LNCAP (cell line): ENCODE results near the gene HES3.

Experiments used
- CTCF ChIP-seq: fragments of 450-650 bp; IDR thresholded peaks from 2 replicates; pipeline ENCODE4 v1.5.1; 2017; ENCODE audit warnings: mild to moderate bottlenecking

The HES3 gene

GRCh38 chr1:6263716-6264115 is 19.7 kb downstream of the HES3 start:
- TF ChIP-seq CTCF: no peak

GRCh38 chr1:6265151-6265550 is 21.2 kb downstream of the HES3 start:
- TF ChIP-seq CTCF: no peak

DNA sequence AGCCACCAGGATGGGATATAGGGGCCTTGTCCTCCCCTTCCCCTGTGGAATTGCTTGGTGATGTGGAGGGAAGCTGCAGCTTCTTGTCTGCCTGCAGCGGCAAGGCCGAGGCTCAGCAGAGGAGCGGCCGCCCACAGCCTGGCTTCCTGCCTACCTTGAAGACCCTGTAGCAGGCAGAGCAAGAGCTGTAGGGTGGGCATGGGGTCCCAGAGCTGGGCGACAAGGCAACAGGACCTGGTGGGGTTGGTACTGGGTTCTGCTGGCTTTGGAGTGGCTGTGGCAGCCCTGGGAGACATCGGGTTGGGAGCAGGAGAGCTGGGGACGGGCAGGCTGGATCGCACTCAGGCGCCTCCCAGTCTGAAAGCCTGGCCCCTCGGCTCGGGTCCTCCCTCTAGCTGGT is 22.7 kb downstream of the HES3 start:
- TF ChIP-seq CTCF: no peak

DNA sequence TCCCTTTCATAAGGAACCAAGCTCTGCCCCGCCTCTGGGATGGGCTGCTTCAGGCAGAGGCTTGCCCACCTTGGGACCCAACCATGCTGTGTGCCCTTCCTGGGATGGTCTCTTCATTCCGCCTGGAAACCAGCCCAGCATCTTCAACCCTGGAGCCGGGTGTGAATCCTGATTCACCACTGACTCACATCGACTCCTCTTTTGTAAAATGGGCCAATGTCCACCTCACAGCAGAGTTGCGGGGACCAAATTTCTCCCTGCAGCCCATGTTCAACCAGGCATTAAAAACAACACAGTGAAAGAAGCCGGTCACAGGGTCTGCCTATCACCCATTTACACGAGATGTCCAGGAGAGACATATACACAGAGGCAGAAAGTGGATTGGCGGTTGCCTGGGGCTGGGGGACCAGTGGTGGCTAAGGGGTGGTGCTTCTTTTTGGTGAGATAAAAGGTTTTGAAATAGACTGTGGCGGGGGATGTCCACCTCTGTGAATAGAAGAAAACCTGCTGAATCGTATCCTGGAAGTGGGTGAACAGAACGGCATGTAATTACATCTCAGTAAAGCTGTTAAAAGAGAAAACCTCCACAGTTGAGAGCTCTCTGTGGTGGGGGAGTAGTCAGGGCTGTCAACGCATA is 23.8 kb downstream of the HES3 start:
- TF ChIP-seq CTCF: no peak

GRCh38 chr1:6268415-6268814 is 24.4 kb downstream of the HES3 start:
- no peak for TF ChIP-seq CTCF

- no peak for TF ChIP-seq CTCF
Observed at GRCh38 chr1:6269296-6269695, 25.3 kb downstream of the HES3 start.

DNA sequence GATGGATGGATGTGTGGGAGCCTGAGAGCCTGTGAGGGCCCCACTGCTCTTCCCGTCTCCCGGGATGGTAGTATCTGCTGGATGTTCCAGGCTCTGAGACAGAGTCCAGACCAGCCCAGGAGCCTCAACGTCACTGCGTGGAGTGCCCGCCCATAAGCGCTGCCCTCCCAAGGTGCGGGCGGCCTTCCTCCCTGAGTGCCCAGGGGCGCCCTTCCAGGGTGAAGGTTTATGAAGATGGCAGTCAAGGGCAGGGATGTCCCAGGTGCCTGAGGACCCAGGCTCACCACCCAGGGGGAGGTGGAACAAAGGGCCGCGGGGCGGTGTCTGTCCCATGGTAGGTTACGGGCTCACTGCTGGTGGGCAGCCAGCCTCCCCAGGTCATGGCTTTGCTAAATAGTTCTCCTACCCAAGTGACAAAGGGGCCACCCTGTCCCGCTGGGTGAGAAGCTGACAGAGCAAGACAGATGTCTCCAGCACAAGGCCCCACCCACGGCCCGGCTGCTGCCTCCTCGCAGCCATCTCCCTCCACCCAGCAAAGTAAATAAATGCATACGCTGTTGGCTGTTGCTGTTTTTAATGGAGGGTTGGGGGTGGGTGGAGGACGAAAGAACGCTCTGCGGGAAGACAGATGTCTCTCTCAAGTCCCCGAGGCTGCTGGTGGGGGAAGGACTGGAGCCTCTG is 25.9 kb downstream of the HES3 start:
- TF ChIP-seq CTCF: no peak
